ENCODE results near the gene FGG. TPM values are rescaled to one million over a fixed set of nuclear protein-coding genes. Genes with fewer than 3 reads are reported as not detected.

Gene FGG
- total RNA-seq, 4 donors from 2014 or later, result not detected

- intact Hi-C loops (cut with DNase I), result no loop called here
- H3K36me3 ChIP-seq, result no peaks in the 10 kb centered on the region
- TF ChIP-seq, protein P1, sequence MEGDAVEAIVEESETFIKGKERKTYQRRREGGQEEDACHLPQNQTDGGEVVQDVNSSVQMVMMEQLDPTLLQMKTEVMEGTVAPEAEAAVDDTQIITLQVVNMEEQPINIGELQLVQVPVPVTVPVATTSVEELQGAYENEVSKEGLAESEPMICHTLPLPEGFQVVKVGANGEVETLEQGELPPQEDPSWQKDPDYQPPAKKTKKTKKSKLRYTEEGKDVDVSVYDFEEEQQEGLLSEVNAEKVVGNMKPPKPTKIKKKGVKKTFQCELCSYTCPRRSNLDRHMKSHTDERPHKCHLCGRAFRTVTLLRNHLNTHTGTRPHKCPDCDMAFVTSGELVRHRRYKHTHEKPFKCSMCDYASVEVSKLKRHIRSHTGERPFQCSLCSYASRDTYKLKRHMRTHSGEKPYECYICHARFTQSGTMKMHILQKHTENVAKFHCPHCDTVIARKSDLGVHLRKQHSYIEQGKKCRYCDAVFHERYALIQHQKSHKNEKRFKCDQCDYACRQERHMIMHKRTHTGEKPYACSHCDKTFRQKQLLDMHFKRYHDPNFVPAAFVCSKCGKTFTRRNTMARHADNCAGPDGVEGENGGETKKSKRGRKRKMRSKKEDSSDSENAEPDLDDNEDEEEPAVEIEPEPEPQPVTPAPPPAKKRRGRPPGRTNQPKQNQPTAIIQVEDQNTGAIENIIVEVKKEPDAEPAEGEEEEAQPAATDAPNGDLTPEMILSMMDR (IDR thresholded peaks at IDR 0.05), result no peak
- TF ChIP-seq POLR2A (IDR thresholded peaks at IDR 0.05), result no peak
- no peak overlapping the region for H3K27ac ChIP-seq
- H3K27me3 ChIP-seq, result peaks cover 0 to 19% (median 0%) of the 10 kb centered on the region in 4 donors
- DNase-seq, result no peak
- H3K4me1 ChIP-seq, result no peaks in the 10 kb centered on the region
- H3K4me3 ChIP-seq, result no peak overlapping the region
- WGBS, 2 donors, result 79 to 84% methylated on average over 7 to 12 of the region's 13 CpGs
- H3K9me3 ChIP-seq, result no peaks in the 10 kb centered on the region
These were observed 26.0 kb downstream of the FGG start for GRCh38 chr4:154586296-154587033.

GRCh38 chr4:154585369-154586018 is 27.0 kb downstream of the FGG start:
- intact Hi-C loops (cut with DNase I), result no loop called here
- WGBS, 2 donors, result 80 to 85% methylated on average over 9 to 10 of the region's 10 CpGs
- H3K27me3 ChIP-seq, result peaks cover 0 to 11% (median 0%) of the 10 kb centered on the region in 4 donors
- TF ChIP-seq, protein P1 (IDR thresholded peaks at IDR 0.05), result no peak
- no peak for TF ChIP-seq POLR2A (IDR thresholded peaks at IDR 0.05)
- no peaks in the 10 kb centered on the region for H3K9me3 ChIP-seq
- no peaks in the 10 kb centered on the region for H3K4me1 ChIP-seq
- H3K27ac ChIP-seq, result no peak overlapping the region
- H3K36me3 ChIP-seq, result no peaks in the 10 kb centered on the region
- DNase-seq, result no peak
- no peak overlapping the region for H3K4me3 ChIP-seq

- Histone ChIP-seq H3K36me3 (no peaks in the 10 kb centered on the region), H3K27ac (no peak overlapping the region), H3K9me3 (no peaks in the 10 kb centered on the region), H3K4me3 (no peak overlapping the region), H3K27me3 (peaks cover 0 to 8% (median 0%) of the 10 kb centered on the region in 4 donors), H3K4me1 (no peaks in the 10 kb centered on the region)
- intact Hi-C loops (cut with DNase I), result no loop called here
- 78 to 84% methylated on average over 4 to 5 of the region's 5 CpGs for WGBS, 2 donors
- DNase-seq, result no peak
- TF ChIP-seq, protein P1 (IDR thresholded peaks at IDR 0.05), result no peak
- no peak for TF ChIP-seq POLR2A (IDR thresholded peaks at IDR 0.05)
These were observed 28.2 kb downstream of the FGG start for GRCh38 chr4:154584259-154584658.

DNA sequence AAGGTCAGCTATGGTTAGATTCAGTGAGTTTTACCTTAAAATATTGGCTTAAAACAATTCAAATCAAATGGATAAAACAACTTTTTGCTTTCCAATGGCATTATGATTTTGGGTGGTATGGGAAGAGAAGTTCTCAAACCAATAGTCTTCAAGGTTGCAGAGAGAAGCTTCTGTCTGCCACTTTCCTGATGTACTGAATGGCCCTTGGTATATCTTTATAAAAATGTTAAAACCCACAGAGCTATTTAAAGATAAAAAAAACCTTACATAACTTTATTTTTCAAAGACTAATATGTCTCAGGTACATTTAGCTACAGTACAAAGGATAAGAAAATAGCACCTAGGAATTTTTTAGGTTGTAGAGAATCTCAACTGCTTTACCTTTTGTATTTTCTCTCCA is 28.8 kb downstream of the FGG start:
- TF ChIP-seq, protein P1 (IDR thresholded peaks at IDR 0.05), result no peak
- no peak for TF ChIP-seq POLR2A (IDR thresholded peaks at IDR 0.05)
- intact Hi-C loops (cut with DNase I), result no loop called here

GRCh38 chr4:154583230-154583629 is 29.2 kb downstream of the FGG start:
- Histone ChIP-seq H3K9me3 (no peaks in the 10 kb centered on the region), H3K4me1 (no peaks in the 10 kb centered on the region), H3K4me3 (no peak overlapping the region), H3K36me3 (no peaks in the 10 kb centered on the region), H3K27me3 (no peaks in the 10 kb centered on the region), H3K27ac (no peak overlapping the region)
- no peak for DNase-seq
- intact Hi-C loops (cut with DNase I), result no loop called here
- TF ChIP-seq, protein P1 (IDR thresholded peaks at IDR 0.05), result no peak
- no peak for TF ChIP-seq POLR2A (IDR thresholded peaks at IDR 0.05)
- WGBS, 2 donors, result 77 to 87% methylated on average over 3 of the region's 3 CpGs

More for the DNA sequence above, 28.8 kb downstream of the FGG start:
- H3K4me3 ChIP-seq, result no peak overlapping the region
- peaks cover 0 to 2% (median 0%) of the 10 kb centered on the region in 4 donors for H3K27me3 ChIP-seq
- H3K9me3 ChIP-seq, result no peaks in the 10 kb centered on the region
- no peaks in the 10 kb centered on the region for H3K36me3 ChIP-seq
- H3K4me1 ChIP-seq, result no peaks in the 10 kb centered on the region
- no peak overlapping the region for H3K27ac ChIP-seq
- DNase-seq, result no peak

All from esophagus squamous epithelium (tissue), 5 donors.